Panc1 (cell line): ENCODE results near the gene PLEKHF1.

Source experiments
- POLR2AphosphoS5 ChIP-seq: IDR thresholded peaks from 2 replicates; pipeline ENCODE4 v1.6.1; 2012; ENCODE audit warnings: mild to moderate bottlenecking, low read depth, low read length, moderate library complexity
- SIN3A ChIP-seq: IDR thresholded peaks from 2 replicates; pipeline ENCODE4 v1.6.1; 2012; ENCODE audit warnings: low read depth, mild to moderate bottlenecking, low read length, moderate library complexity, borderline replicate concordance; ENCODE audit not compliant: insufficient read depth
- TCF7L2 ChIP-seq: IDR thresholded peaks from 2 replicates; pipeline ENCODE4 v1.6.1; 2011; ENCODE audit warnings: mild to moderate bottlenecking, low read depth, low read length, inconsistent platforms
- TF ChIP-seq, protein P1 (sequence below): fragments of 450-650 bp; IDR thresholded peaks from 2 replicates; pipeline ENCODE4 v1.5.1; 2017; ENCODE audit warnings: mild to moderate bottlenecking
- TF ChIP-seq, protein P2 (sequence below), 2 experiments: IDR thresholded peaks; 2 replicates each; pipeline ENCODE4 v1.6.1; 2011 to 2012; ENCODE audit warnings: low read depth in 2 of 2, control low read depth in 1 of 2, low read length in 1 of 2, mild to moderate bottlenecking in 1 of 2, moderate library complexity in 1 of 2; ENCODE audit not compliant: insufficient read depth in 1 of 2

- TF ChIP-seq, protein P1, sequence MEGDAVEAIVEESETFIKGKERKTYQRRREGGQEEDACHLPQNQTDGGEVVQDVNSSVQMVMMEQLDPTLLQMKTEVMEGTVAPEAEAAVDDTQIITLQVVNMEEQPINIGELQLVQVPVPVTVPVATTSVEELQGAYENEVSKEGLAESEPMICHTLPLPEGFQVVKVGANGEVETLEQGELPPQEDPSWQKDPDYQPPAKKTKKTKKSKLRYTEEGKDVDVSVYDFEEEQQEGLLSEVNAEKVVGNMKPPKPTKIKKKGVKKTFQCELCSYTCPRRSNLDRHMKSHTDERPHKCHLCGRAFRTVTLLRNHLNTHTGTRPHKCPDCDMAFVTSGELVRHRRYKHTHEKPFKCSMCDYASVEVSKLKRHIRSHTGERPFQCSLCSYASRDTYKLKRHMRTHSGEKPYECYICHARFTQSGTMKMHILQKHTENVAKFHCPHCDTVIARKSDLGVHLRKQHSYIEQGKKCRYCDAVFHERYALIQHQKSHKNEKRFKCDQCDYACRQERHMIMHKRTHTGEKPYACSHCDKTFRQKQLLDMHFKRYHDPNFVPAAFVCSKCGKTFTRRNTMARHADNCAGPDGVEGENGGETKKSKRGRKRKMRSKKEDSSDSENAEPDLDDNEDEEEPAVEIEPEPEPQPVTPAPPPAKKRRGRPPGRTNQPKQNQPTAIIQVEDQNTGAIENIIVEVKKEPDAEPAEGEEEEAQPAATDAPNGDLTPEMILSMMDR = no peak
- TF ChIP-seq, protein P2, sequence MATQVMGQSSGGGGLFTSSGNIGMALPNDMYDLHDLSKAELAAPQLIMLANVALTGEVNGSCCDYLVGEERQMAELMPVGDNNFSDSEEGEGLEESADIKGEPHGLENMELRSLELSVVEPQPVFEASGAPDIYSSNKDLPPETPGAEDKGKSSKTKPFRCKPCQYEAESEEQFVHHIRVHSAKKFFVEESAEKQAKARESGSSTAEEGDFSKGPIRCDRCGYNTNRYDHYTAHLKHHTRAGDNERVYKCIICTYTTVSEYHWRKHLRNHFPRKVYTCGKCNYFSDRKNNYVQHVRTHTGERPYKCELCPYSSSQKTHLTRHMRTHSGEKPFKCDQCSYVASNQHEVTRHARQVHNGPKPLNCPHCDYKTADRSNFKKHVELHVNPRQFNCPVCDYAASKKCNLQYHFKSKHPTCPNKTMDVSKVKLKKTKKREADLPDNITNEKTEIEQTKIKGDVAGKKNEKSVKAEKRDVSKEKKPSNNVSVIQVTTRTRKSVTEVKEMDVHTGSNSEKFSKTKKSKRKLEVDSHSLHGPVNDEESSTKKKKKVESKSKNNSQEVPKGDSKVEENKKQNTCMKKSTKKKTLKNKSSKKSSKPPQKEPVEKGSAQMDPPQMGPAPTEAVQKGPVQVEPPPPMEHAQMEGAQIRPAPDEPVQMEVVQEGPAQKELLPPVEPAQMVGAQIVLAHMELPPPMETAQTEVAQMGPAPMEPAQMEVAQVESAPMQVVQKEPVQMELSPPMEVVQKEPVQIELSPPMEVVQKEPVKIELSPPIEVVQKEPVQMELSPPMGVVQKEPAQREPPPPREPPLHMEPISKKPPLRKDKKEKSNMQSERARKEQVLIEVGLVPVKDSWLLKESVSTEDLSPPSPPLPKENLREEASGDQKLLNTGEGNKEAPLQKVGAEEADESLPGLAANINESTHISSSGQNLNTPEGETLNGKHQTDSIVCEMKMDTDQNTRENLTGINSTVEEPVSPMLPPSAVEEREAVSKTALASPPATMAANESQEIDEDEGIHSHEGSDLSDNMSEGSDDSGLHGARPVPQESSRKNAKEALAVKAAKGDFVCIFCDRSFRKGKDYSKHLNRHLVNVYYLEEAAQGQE (IDR thresholded peaks at IDR 0.05; ENCODE audit: insufficient read depth in 1 of 2, low read depth in 2 of 2, low read length in 1 of 2) = no peak
- TF ChIP-seq POLR2AphosphoS5 = no peak
- no peak for TF ChIP-seq SIN3A
- TF ChIP-seq TCF7L2 = no peak
Measured at GRCh38 chr19:29615891-29616425, 49.3 kb upstream of the PLEKHF1 start.
